Muscle layer of duodenum (tissue), 2 donors: ENCODE measurements around the gene S100A2.
A peak's percentile ranks its signal among the peaks of the same experiment; 100 is the strongest.

Experiments
- H3K27ac ChIP-seq: one replicate; pipeline ENCODE4 v1.7.0; 2013; ENCODE audit warnings: mild to moderate bottlenecking, low read length
- H3K27me3 ChIP-seq: one replicate; pipeline ENCODE4 v1.7.0; 2013; ENCODE audit warnings: low read depth, mild to moderate bottlenecking, control low read depth, low read length
- H3K36me3 ChIP-seq, 2 donors: one replicate each; pipeline ENCODE4 v1.7.0; 2013; ENCODE audit warnings: low read length in 2 of 2, control low read depth in 1 of 2, mild to moderate bottlenecking in 1 of 2; ENCODE audit not compliant: insufficient read depth in 2 of 2, control insufficient read depth in 1 of 2
- H3K4me1 ChIP-seq, 2 donors: one replicate each; pipeline ENCODE4 v1.7.0; 2013; ENCODE audit warnings: low read length in 2 of 2, mild to moderate bottlenecking in 2 of 2, control low read depth in 1 of 2, moderate library complexity in 1 of 2; ENCODE audit not compliant: insufficient read depth in 2 of 2, control insufficient read depth in 1 of 2
- H3K4me3 ChIP-seq, 2 donors: one replicate each; pipeline ENCODE4 v1.7.0; 2013; ENCODE audit warnings: low read length in 2 of 2, low read depth in 1 of 2, mild to moderate bottlenecking in 1 of 2
- H3K9me3 ChIP-seq, 2 donors: one replicate each; pipeline ENCODE4 v1.7.0; 2013; ENCODE audit warnings: low read length in 2 of 2, control low read depth in 1 of 2, mild to moderate bottlenecking in 1 of 2; ENCODE audit not compliant: control insufficient read depth in 1 of 2
- donor health status: healthy.

S100A2 gene

GRCh38 chr1:153565529-153566374 is at the start of gene S100A2:
Gene S100A2, minus strand, starts transcription at chr1:153565844. Its CDS starts 1,967 bp downstream, at chr1:153563877.
- Histone ChIP-seq H3K9me3 (no peaks in the 10 kb centered on the region), H3K4me1 (peaks cover 16 to 27% of the 10 kb centered on the region in 2 donors), H3K27ac (peak within 1 kb of the TSS; percentile 96), H3K36me3 (no peaks in the 10 kb centered on the region), H3K27me3 (no peaks in the 10 kb centered on the region), H3K4me3 (no peak within 1 kb of the TSS)

GRCh38 chr1:153615406-153615805 is 49.8 kb upstream of the S100A2 start:
- Histone ChIP-seq H3K36me3 (peaks cover 6 to 19% of the 10 kb centered on the region in 2 donors), H3K4me3 (peak overlapping the region in 1 of 2 donors; percentile 55), H3K27me3 (no peaks in the 10 kb centered on the region), H3K4me1 (peaks cover 14 to 24% of the 10 kb centered on the region in 2 donors), H3K27ac (peak overlapping the region; percentile 84), H3K9me3 (no peaks in the 10 kb centered on the region)

GRCh38 chr1:153614906-153615305 is 49.3 kb upstream of the S100A2 start:
- Histone ChIP-seq H3K4me1 (peaks cover 19 to 29% of the 10 kb centered on the region in 2 donors), H3K27me3 (no peaks in the 10 kb centered on the region), H3K4me3 (peak overlapping the region in 1 of 2 donors; percentile 55), H3K9me3 (no peaks in the 10 kb centered on the region), H3K36me3 (peaks cover 6 to 15% of the 10 kb centered on the region in 2 donors), H3K27ac (peak overlapping the region; percentile 7)

- Histone ChIP-seq H3K9me3 (no peaks in the 10 kb centered on the region), H3K4me3 (no peak overlapping the region), H3K27me3 (no peaks in the 10 kb centered on the region), H3K36me3 (peaks cover 0 to 9% of the 10 kb centered on the region in 2 donors), H3K27ac (peak overlapping the region; percentile 7), H3K4me1 (peaks cover 24 to 30% of the 10 kb centered on the region in 2 donors)
Observed at GRCh38 chr1:153614189-153614900, 48.7 kb upstream of the S100A2 start.

- Histone ChIP-seq H3K27me3 (no peaks in the 10 kb centered on the region), H3K27ac (peak overlapping the region; percentile 98), H3K4me3 (peak overlapping the region; percentile 78 to 89), H3K36me3 (no peaks in the 10 kb centered on the region), H3K9me3 (no peaks in the 10 kb centered on the region), H3K4me1 (peaks cover 25 to 30% of the 10 kb centered on the region in 2 donors)
Observed at GRCh38 chr1:153613406-153613805, 47.8 kb upstream of the S100A2 start.

- peaks cover 2% of the 10 kb centered on the region in 2 donors for H3K36me3 ChIP-seq
- H3K4me1 ChIP-seq = peaks cover 25 to 30% of the 10 kb centered on the region in 2 donors
- peak within 1 kb of the TSS; percentile 78 to 89 for H3K4me3 ChIP-seq
- H3K27me3 ChIP-seq = no peaks in the 10 kb centered on the region
- H3K27ac ChIP-seq = peak within 1 kb of the TSS; percentile 98
- no peaks in the 10 kb centered on the region for H3K9me3 ChIP-seq
Observed at GRCh38 chr1:153612755-153613331, 47.2 kb upstream of the S100A2 start, which contains the start of gene S100A16. Gene S100A16, minus strand, starts transcription at chr1:153613137. Its CDS starts 4,986 bp downstream, at chr1:153608151.

GRCh38 chr1:153612111-153612754 is 46.6 kb upstream of the S100A2 start:
- Histone ChIP-seq H3K36me3 (peaks cover 8% of the 10 kb centered on the region in 2 donors), H3K27ac (peak overlapping the region; percentile 98), H3K9me3 (no peaks in the 10 kb centered on the region), H3K4me3 (peak overlapping the region; percentile 78 to 89), H3K4me1 (peaks cover 25 to 30% of the 10 kb centered on the region in 2 donors), H3K27me3 (no peaks in the 10 kb centered on the region)

GRCh38 chr1:153611356-153611755 is 45.7 kb upstream of the S100A2 start:
- Histone ChIP-seq H3K27me3 (no peaks in the 10 kb centered on the region), H3K9me3 (no peaks in the 10 kb centered on the region), H3K4me3 (peak overlapping the region; percentile 78 to 89), H3K27ac (peak overlapping the region; percentile 98), H3K36me3 (peaks cover 16 to 17% of the 10 kb centered on the region in 2 donors), H3K4me1 (peaks cover 18 to 23% of the 10 kb centered on the region in 2 donors)

GRCh38 chr1:153610811-153611301 is 45.2 kb upstream of the S100A2 start:
- H3K4me3 ChIP-seq = peak overlapping the region in 1 of 2 donors; percentile 9
- no peaks in the 10 kb centered on the region for H3K9me3 ChIP-seq
- H3K36me3 ChIP-seq = peaks cover 16 to 20% of the 10 kb centered on the region in 2 donors
- peaks cover 18 to 23% of the 10 kb centered on the region in 2 donors for H3K4me1 ChIP-seq
- H3K27me3 ChIP-seq = no peaks in the 10 kb centered on the region
- peak overlapping the region; percentile 98 for H3K27ac ChIP-seq

- Histone ChIP-seq H3K4me1 (peaks cover 18 to 23% of the 10 kb centered on the region in 2 donors), H3K9me3 (no peaks in the 10 kb centered on the region), H3K4me3 (peak overlapping the region in 1 of 2 donors; percentile 9), H3K36me3 (peaks cover 16 to 25% of the 10 kb centered on the region in 2 donors), H3K27ac (peak overlapping the region; percentile 72), H3K27me3 (no peaks in the 10 kb centered on the region)
Observed at GRCh38 chr1:153610334-153610733, 44.7 kb upstream of the S100A2 start.
